IPS-18c (cell line): ENCODE data around the gene MAST4.
"Not testable (repeated sequence)": the region's sequence is repeated elsewhere in the genome, so short reads cannot be mapped to it uniquely, and the experiment has no call there.

Experiments used
- H3K4me3 ChIP-seq: 2 replicates; pipeline ENCODE4 v1.7.0; 2013; ENCODE audit warnings: low read depth, mild to moderate bottlenecking, low read length, moderate library complexity; ENCODE audit not compliant: insufficient read depth
- H3K9me3 ChIP-seq: one replicate; pipeline ENCODE4 v1.6.1; 2013; ENCODE audit warnings: mild to moderate bottlenecking, low read length, moderate library complexity; ENCODE audit not compliant: control insufficient read depth, insufficient read depth

The MAST4 gene

GRCh38 chr5:66744040-66744439, 147.8 kb downstream of the MAST4 start:
- H3K9me3 ChIP-seq, result no peaks in the 10 kb centered on the region
- H3K4me3 ChIP-seq, result no peak overlapping the region

- H3K4me3 ChIP-seq, result no peak overlapping the region
- no peaks in the 10 kb centered on the region for H3K9me3 ChIP-seq
Observed at GRCh38 chr5:66745297-66745696, 149.1 kb downstream of the MAST4 start.

- Histone ChIP-seq H3K9me3 (no peaks in the 10 kb centered on the region), H3K4me3 (no peak overlapping the region)
Observed at GRCh38 chr5:66747607-66748006, 151.4 kb downstream of the MAST4 start.

GRCh38 chr5:66752668-66753067, 156.5 kb downstream of the MAST4 start:
- not testable (repeated sequence) for H3K4me3 ChIP-seq, H3K9me3 ChIP-seq

GRCh38 chr5:66757219-66757833, 161.1 kb downstream of the MAST4 start:
- H3K4me3 ChIP-seq, result no peak overlapping the region
- no peaks in the 10 kb centered on the region for H3K9me3 ChIP-seq

GRCh38 chr5:66757834-66758371, 161.7 kb downstream of the MAST4 start:
- no peaks in the 10 kb centered on the region for H3K9me3 ChIP-seq

GRCh38 chr5:66769030-66769733, 173.0 kb downstream of the MAST4 start:
- no peak overlapping the region for H3K4me3 ChIP-seq
- H3K9me3 ChIP-seq, result no peaks in the 10 kb centered on the region

More at GRCh38 chr5:66757834-66758371, 161.7 kb downstream of the MAST4 start:
- H3K4me3 ChIP-seq, result no peak overlapping the region

- Histone ChIP-seq H3K9me3 (no peaks in the 10 kb centered on the region), H3K4me3 (no peak overlapping the region)
Observed at GRCh38 chr5:66769839-66770617, 173.8 kb downstream of the MAST4 start.

- Histone ChIP-seq H3K4me3 (no peak overlapping the region), H3K9me3 (no peaks in the 10 kb centered on the region)
Observed at GRCh38 chr5:66777868-66778267, 181.7 kb downstream of the MAST4 start.

GRCh38 chr5:66779528-66779927, 183.3 kb downstream of the MAST4 start:
- no peaks in the 10 kb centered on the region for H3K9me3 ChIP-seq
- H3K4me3 ChIP-seq, result no peak overlapping the region

GRCh38 chr5:66788556-66788955, 192.4 kb downstream of the MAST4 start:
- Histone ChIP-seq H3K9me3 (no peaks in the 10 kb centered on the region), H3K4me3 (no peak overlapping the region)

GRCh38 chr5:66789434-66789833, 193.2 kb downstream of the MAST4 start:
- H3K9me3 ChIP-seq, result no peaks in the 10 kb centered on the region
- H3K4me3 ChIP-seq, result no peak overlapping the region

- H3K4me3 ChIP-seq, result no peak overlapping the region
- no peaks in the 10 kb centered on the region for H3K9me3 ChIP-seq
Observed at GRCh38 chr5:66793049-66793448, 196.9 kb downstream of the MAST4 start.

GRCh38 chr5:66795682-66796081, 199.5 kb downstream of the MAST4 start:
- no peaks in the 10 kb centered on the region for H3K9me3 ChIP-seq
- no peak overlapping the region for H3K4me3 ChIP-seq

GRCh38 chr5:66796305-66797292, 200.4 kb downstream of the MAST4 start:
- H3K9me3 ChIP-seq, result no peaks in the 10 kb centered on the region
- no peak overlapping the region for H3K4me3 ChIP-seq

GRCh38 chr5:66802941-66803340, 206.7 kb downstream of the MAST4 start:
- H3K4me3 ChIP-seq, result no peak overlapping the region
- H3K9me3 ChIP-seq, result no peaks in the 10 kb centered on the region
